Esophagus muscularis mucosa (tissue), 4 donors: ENCODE results near the gene SLC25A23. TPM values are rescaled to one million over a fixed set of nuclear protein-coding genes. Genes with fewer than 3 reads are reported as not detected.

Source experiments
- DNase-seq: peaks from one replicate; pipeline ENCODE4 v3.0.0-alpha.2; 2017; ENCODE audit errors: extremely low spot score
- H3K27ac ChIP-seq, 4 donors: fragments of 200-600 bp; sonication (generic); replicated peaks in 1 of 4; 1 replicate in 3 of 4; 2 replicates in 1 of 4; pipeline ENCODE4 v1.5.1; 2016 to 2019; ENCODE audit warnings: mild to moderate bottlenecking in 1 of 4
- H3K27me3 ChIP-seq, 4 donors: fragments of 200-600 bp; sonication (generic); one replicate each; pipeline versions ENCODE4 v1.5.1 to v1.6.0; 2016 to 2019
- H3K36me3 ChIP-seq, 4 donors: fragments of 200-600 bp; sonication (generic); one replicate each; pipeline ENCODE4 v1.5.1; 2016 to 2019
- H3K4me1 ChIP-seq, 4 donors: fragments of 200-600 bp; sonication (generic); one replicate each; pipeline ENCODE4 v1.5.1; 2016 to 2019
- H3K4me3 ChIP-seq, 4 donors: fragments of 200-600 bp; sonication (generic); 1 replicate in 2 of 4; 2 replicates in 2 of 4; pipeline ENCODE4 v1.5.1; 2016 to 2019; ENCODE audit warnings: mild to moderate bottlenecking in 4 of 4, moderate library complexity in 1 of 4
- H3K9me3 ChIP-seq, 4 donors: fragments of 200-600 bp; sonication (generic); 1 replicate in 3 of 4; 2 replicates in 1 of 4; pipeline ENCODE4 v1.5.1; 2016 to 2019
- EP300 ChIP-seq: sonication (generic); formaldehyde crosslinking; IDR thresholded peaks from one replicate; pipeline ENCODE4 v1.6.1; 2017; ENCODE audit warnings: antibody characterized with exemption
- POLR2A ChIP-seq: fragments of 450-650 bp; IDR thresholded peaks from one replicate; pipeline ENCODE4 v1.6.1; 2017; ENCODE audit warnings: antibody characterized with exemption, moderate library complexity, mild to moderate bottlenecking, low read depth
- POLR2AphosphoS5 ChIP-seq, 2 donors: sonication (generic); formaldehyde crosslinking; IDR thresholded peaks; one replicate each; pipeline ENCODE4 v1.6.1; 2017; ENCODE audit warnings: antibody characterized with exemption in 2 of 2
- WGBS: methylation state at CpG from one replicate; pipeline ENCODE4 v1.1.5; 2018; 5-methylcytosine and 5-hydroxymethylcytosine counted together
- intact Hi-C: fragments of 100-400 bp; cut with DNase I; formaldehyde crosslinking; loops from one replicate; pipeline ENCODE4 v1.15.1; 2023
- total RNA-seq, 4 donors: library from RNA; depleted of rRNA; stranded (reverse); fragments of >200 nt; gene quantifications; one replicate each; pipeline versions ENCODE4 v1.1.0 to v1.2.1, GENCODE V29; 2016
- TF ChIP-seq, protein P1 (sequence below), 3 experiments: fragments of 200-600 bp in 2 of 3; fragments of 450-650 bp in 1 of 3; sonication (generic) in 2 of 3; IDR thresholded peaks; one replicate each; pipeline ENCODE4 v1.5.1; 2017 to 2019; ENCODE audit warnings: antibody characterized with exemption in 3 of 3, mild to moderate bottlenecking in 2 of 3, moderate library complexity in 1 of 3

Gene SLC25A23
- total RNA-seq, 4 donors from 2014 or later: 215 to 412 (median 315) TPM

DNA sequence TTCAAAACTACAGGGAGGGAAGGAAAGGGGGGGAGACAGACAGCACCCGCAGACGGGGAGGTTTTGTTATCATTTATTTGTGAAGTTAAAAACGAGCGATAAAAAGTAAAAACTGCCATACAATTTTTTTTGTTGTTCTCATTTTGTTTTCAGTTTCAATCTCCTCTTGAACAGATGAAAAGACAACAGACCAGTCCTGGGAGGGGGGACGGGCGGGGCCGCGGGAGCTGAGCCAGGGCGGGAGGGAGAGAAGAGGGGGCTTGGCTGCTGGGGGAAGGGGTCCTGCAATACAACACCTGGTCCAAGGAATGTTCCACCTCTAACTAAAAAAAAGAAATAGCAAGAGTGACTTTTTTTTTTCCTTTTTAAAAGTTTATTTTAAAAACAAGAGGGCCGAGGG lies 46.3 kb downstream of the SLC25A23 start:
- peaks cover 0 to 30% (median 22%) of the 10 kb centered on the region in 4 donors for H3K4me1 ChIP-seq
- peak overlapping the region in 3 of 4 donors; percentile 12 to 53 (median 30) for H3K27ac ChIP-seq
- no peaks in the 10 kb centered on the region for H3K9me3 ChIP-seq
- H3K27me3 ChIP-seq: no peaks in the 10 kb centered on the region
- intact Hi-C loops: no loop called here
- no peak for DNase-seq
- no peak overlapping the region for H3K4me3 ChIP-seq
- TF ChIP-seq EP300 (no peak), POLR2AphosphoS5 (IDR thresholded peaks at IDR 0.05) (no peak), POLR2A (no peak)
- TF ChIP-seq, protein P1, sequence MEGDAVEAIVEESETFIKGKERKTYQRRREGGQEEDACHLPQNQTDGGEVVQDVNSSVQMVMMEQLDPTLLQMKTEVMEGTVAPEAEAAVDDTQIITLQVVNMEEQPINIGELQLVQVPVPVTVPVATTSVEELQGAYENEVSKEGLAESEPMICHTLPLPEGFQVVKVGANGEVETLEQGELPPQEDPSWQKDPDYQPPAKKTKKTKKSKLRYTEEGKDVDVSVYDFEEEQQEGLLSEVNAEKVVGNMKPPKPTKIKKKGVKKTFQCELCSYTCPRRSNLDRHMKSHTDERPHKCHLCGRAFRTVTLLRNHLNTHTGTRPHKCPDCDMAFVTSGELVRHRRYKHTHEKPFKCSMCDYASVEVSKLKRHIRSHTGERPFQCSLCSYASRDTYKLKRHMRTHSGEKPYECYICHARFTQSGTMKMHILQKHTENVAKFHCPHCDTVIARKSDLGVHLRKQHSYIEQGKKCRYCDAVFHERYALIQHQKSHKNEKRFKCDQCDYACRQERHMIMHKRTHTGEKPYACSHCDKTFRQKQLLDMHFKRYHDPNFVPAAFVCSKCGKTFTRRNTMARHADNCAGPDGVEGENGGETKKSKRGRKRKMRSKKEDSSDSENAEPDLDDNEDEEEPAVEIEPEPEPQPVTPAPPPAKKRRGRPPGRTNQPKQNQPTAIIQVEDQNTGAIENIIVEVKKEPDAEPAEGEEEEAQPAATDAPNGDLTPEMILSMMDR (IDR thresholded peaks at IDR 0.05): no peak
- H3K36me3 ChIP-seq: peaks cover 42 to 49% (median 46%) of the 10 kb centered on the region in 4 donors
- 50% methylated on average over 10 of the region's 10 CpGs for WGBS

DNA sequence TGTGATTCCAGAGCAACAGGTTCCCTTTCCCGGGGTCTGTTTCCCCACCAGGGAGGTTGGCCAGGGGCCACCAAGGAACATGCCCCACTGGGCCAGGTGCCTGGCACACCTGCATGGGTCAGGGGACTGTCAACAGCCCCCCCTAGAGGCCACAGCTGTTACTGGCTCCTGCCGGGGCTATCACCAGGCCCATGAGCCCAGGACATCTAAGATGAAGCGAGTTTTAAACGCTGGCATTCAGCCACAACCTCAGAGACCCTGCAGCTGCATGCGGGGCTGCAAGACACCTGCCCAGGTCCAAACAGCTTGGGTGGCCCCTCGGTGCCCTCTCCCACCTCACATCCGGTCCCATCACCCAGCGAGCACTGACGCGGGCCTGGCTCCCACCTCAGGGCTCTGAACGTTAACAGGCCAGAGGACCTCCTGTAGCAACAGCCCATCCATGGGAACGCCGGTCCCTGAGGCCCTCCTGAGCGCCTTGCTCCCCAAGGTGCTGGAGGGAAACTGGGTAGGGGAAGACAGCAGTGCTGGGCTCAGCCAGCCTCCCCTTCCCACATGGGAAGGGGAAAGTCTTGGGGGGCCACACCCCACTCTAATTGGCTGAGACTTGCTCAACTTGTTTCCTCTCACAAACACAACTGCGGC lies 47.0 kb downstream of the SLC25A23 start:
- TF ChIP-seq POLR2AphosphoS5 (IDR thresholded peaks at IDR 0.05) (no peak), POLR2A (no peak)
- TF ChIP-seq, protein P1 (IDR thresholded peaks at IDR 0.05): peak; percentile 30 to 65 (median 38)

GRCh38 chr19:6412061-6412446 lies 47.5 kb downstream of the SLC25A23 start:
- Histone ChIP-seq H3K27ac (peak overlapping the region in 1 of 4 donors; percentile 53), H3K27me3 (no peaks in the 10 kb centered on the region), H3K4me1 (peaks cover 0 to 23% (median 17%) of the 10 kb centered on the region in 4 donors), H3K4me3 (no peak overlapping the region), H3K36me3 (peaks cover 31 to 36% (median 34%) of the 10 kb centered on the region in 4 donors), H3K9me3 (no peaks in the 10 kb centered on the region)
- whole genome bisulfite sequencing: 71% methylated on average over 6 of the region's 12 CpGs
- TF ChIP-seq EP300: no peak
- TF ChIP-seq POLR2A: no peak
- no peak for TF ChIP-seq POLR2AphosphoS5 (IDR thresholded peaks at IDR 0.05)
- TF ChIP-seq, protein P1 (IDR thresholded peaks at IDR 0.05): no peak
- intact Hi-C loops: no loop called here
- no peak for DNase-seq

More for the DNA sequence above, 47.0 kb downstream of the SLC25A23 start:
- H3K27me3 ChIP-seq: no peaks in the 10 kb centered on the region
- peaks cover 36 to 41% (median 39%) of the 10 kb centered on the region in 4 donors for H3K36me3 ChIP-seq
- no peak overlapping the region for H3K4me3 ChIP-seq
- WGBS: 74% methylated on average over 1 of the region's 15 CpGs
- no peaks in the 10 kb centered on the region for H3K9me3 ChIP-seq
- intact Hi-C loops: no loop called here
- no peak for DNase-seq
- peak overlapping the region in 3 of 4 donors; percentile 0 to 53 (median 21) for H3K27ac ChIP-seq
- H3K4me1 ChIP-seq: peaks cover 0 to 23% (median 17%) of the 10 kb centered on the region in 4 donors

- intact Hi-C loops: no loop called here
- peaks cover 4 to 9% (median 7%) of the 10 kb centered on the region in 4 donors for H3K36me3 ChIP-seq
- WGBS: 98% methylated on average over 6 of the region's 6 CpGs
- H3K9me3 ChIP-seq: no peaks in the 10 kb centered on the region
- no peak for DNase-seq
- H3K4me1 ChIP-seq: peaks cover 0 to 19% (median 15%) of the 10 kb centered on the region in 4 donors
- H3K27me3 ChIP-seq: no peaks in the 10 kb centered on the region
- TF ChIP-seq, protein P1 (IDR thresholded peaks at IDR 0.05): no peak
- TF ChIP-seq EP300 (no peak), POLR2A (no peak), POLR2AphosphoS5 (IDR thresholded peaks at IDR 0.05) (no peak)
- H3K27ac ChIP-seq: no peak overlapping the region
- no peak overlapping the region for H3K4me3 ChIP-seq
Measured at GRCh38 chr19:6409346-6409745, 50.2 kb downstream of the SLC25A23 start.
